GM12878 (cell line): Measurements from ENCODE around the gene DUOXA1. TPM values are rescaled to one million over a fixed set of nuclear protein-coding genes. Genes with fewer than 3 reads are reported as not detected.

Source experiments
- EP300 ChIP-seq, 2 experiments: fragments of 150-350 bp in 1 of 2; IDR thresholded peaks; 2 replicates each; pipeline ENCODE4 v1.6.1; 2011 to 2012; ENCODE audit warnings: low read depth in 2 of 2, low read length in 2 of 2, borderline replicate concordance in 1 of 2, improper control_type of control experiment in 1 of 2, inconsistent platforms in 1 of 2; ENCODE audit not compliant: control insufficient read depth in 1 of 2
- MYC ChIP-seq: IDR thresholded peaks from 2 replicates; pipeline ENCODE4 v1.6.1; 2011; ENCODE audit warnings: mild to moderate bottlenecking, low read length, moderate library complexity, inconsistent platforms; ENCODE audit not compliant: insufficient read depth, insufficient replicate concordance, insufficient read length, severe bottlenecking
- NR2C2 ChIP-seq: IDR thresholded peaks from 2 replicates; pipeline ENCODE4 v1.6.1; 2011; ENCODE audit warnings: borderline replicate concordance, low read depth; ENCODE audit not compliant: control insufficient read depth, insufficient read length
- SMAD1 ChIP-seq: fragments of 450-650 bp; IDR thresholded peaks from 2 replicates; pipeline ENCODE4 v1.6.1; 2018; ENCODE audit warnings: mild to moderate bottlenecking, low read depth; ENCODE audit not compliant: partially characterized antibody
- polyA plus RNA-seq, 11 experiments: library from polyadenylated mRNA; depleted of rRNA in 4 of 11; unstranded in 6 of 11; stranded (reverse) in 5 of 11; fragments of >200 nt; fragmentation: Nextera tagmentation in 4 of 11; fragmentation: Illumina TruSeq in 1 of 11; extraction: Ambion mirVana in 4 of 11; extraction: Trizol in 1 of 11; gene quantifications; 1 replicate in 1 of 11; 2 replicates in 10 of 11; pipeline versions ENCODE4 v1.2.1 to v1.2.3, GENCODE V29; 2011 to 2016; ENCODE audit warnings: inconsistent platforms in 2 of 11, missing spikeins in 2 of 11, low read depth in 1 of 11
- total RNA-seq, 4 experiments: library from RNA; depleted of rRNA in 3 of 4; stranded (reverse); fragments of >200 nt in 3 of 4; fragmentation: Illumina TruSeq in 1 of 4; extraction: Trizol in 1 of 4; gene quantifications; 2 replicates each; pipeline versions ENCODE4 v1.2.1 to v1.2.3, GENCODE V29; 2013 to 2021
- TF ChIP-seq, protein P1 (sequence below), 3 experiments: IDR thresholded peaks in 2 of 3; conservative IDR thresholded peaks in 1 of 3; 2 replicates each; pipeline ENCODE4 v1.5.1; 2011; ENCODE audit warnings: low read depth in 3 of 3, low read length in 3 of 3, mild to moderate bottlenecking in 3 of 3, control low read depth in 2 of 3, moderate library complexity in 2 of 3, inconsistent platforms in 1 of 3, mixed read lengths in 1 of 3; ENCODE audit not compliant: control insufficient read depth in 2 of 3, insufficient read depth in 1 of 3; ENCODE audit errors: extremely low read depth in 1 of 3
- TF ChIP-seq, protein P2 (sequence below): fragments of 450-650 bp; IDR thresholded peaks from 2 replicates; pipeline ENCODE4 v1.6.1; 2017; ENCODE audit warnings: borderline replicate concordance
- TF ChIP-seq, protein P3 (sequence below): fragments of 450-650 bp; IDR thresholded peaks from 2 replicates; pipeline ENCODE4 v1.6.1; 2017; ENCODE audit warnings: mild to moderate bottlenecking, moderate library complexity
- TF ChIP-seq, protein P4 (sequence below): fragments of 450-650 bp; IDR thresholded peaks from 2 replicates; pipeline ENCODE4 v1.6.1; 2016; ENCODE audit warnings: mild to moderate bottlenecking
- TF ChIP-seq, protein P5 (sequence below): IDR thresholded peaks from 2 replicates; pipeline ENCODE4 v1.6.1; 2011; ENCODE audit warnings: borderline replicate concordance, low read depth, mild to moderate bottlenecking, moderate library complexity, low read length; ENCODE audit not compliant: insufficient read depth, poor library complexity, severe bottlenecking

Gene DUOXA1
- total and polyA plus RNA-seq, 10 of the 15 experiments (the other 5 are each of a cell fraction or from before 2014, with no cell fraction given) = 0.08 TPM; not detected in 9

DNA sequence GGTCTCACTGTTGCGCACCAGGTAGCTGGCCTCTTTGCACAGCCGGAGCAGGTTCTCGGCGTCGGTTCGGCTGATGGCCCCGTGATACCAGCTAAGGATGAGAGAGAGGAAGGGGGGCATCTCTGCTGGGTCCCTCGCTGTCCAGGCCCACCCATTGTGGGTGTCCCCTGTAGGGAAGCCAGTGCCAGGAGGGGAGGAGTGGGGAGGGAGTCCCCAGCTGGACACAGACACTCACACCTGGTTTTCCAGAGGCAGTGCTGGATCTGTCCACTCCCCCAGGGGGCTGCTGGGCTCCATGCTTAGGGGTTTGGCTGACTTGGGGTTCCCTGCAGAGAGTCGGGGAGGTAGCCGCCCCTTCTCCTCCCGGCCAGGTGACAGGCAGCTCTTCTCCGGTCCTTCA, 42.2 kb upstream of the DUOXA1 start (continued):
- TF ChIP-seq, protein P1, sequence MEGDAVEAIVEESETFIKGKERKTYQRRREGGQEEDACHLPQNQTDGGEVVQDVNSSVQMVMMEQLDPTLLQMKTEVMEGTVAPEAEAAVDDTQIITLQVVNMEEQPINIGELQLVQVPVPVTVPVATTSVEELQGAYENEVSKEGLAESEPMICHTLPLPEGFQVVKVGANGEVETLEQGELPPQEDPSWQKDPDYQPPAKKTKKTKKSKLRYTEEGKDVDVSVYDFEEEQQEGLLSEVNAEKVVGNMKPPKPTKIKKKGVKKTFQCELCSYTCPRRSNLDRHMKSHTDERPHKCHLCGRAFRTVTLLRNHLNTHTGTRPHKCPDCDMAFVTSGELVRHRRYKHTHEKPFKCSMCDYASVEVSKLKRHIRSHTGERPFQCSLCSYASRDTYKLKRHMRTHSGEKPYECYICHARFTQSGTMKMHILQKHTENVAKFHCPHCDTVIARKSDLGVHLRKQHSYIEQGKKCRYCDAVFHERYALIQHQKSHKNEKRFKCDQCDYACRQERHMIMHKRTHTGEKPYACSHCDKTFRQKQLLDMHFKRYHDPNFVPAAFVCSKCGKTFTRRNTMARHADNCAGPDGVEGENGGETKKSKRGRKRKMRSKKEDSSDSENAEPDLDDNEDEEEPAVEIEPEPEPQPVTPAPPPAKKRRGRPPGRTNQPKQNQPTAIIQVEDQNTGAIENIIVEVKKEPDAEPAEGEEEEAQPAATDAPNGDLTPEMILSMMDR (IDR thresholded peaks at IDR 0.05 in 2 of 3, conservative IDR thresholded peaks at IDR 0.05 in 1 of 3; ENCODE audit: control insufficient read depth in 2 of 3, extremely low read depth in 1 of 3, insufficient read depth in 1 of 3, low read depth in 3 of 3, low read length in 3 of 3) = no peak
- TF ChIP-seq, protein P2, sequence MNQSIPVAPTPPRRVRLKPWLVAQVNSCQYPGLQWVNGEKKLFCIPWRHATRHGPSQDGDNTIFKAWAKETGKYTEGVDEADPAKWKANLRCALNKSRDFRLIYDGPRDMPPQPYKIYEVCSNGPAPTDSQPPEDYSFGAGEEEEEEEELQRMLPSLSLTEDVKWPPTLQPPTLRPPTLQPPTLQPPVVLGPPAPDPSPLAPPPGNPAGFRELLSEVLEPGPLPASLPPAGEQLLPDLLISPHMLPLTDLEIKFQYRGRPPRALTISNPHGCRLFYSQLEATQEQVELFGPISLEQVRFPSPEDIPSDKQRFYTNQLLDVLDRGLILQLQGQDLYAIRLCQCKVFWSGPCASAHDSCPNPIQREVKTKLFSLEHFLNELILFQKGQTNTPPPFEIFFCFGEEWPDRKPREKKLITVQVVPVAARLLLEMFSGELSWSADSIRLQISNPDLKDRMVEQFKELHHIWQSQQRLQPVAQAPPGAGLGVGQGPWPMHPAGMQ = no peak
- TF ChIP-seq, protein P3, sequence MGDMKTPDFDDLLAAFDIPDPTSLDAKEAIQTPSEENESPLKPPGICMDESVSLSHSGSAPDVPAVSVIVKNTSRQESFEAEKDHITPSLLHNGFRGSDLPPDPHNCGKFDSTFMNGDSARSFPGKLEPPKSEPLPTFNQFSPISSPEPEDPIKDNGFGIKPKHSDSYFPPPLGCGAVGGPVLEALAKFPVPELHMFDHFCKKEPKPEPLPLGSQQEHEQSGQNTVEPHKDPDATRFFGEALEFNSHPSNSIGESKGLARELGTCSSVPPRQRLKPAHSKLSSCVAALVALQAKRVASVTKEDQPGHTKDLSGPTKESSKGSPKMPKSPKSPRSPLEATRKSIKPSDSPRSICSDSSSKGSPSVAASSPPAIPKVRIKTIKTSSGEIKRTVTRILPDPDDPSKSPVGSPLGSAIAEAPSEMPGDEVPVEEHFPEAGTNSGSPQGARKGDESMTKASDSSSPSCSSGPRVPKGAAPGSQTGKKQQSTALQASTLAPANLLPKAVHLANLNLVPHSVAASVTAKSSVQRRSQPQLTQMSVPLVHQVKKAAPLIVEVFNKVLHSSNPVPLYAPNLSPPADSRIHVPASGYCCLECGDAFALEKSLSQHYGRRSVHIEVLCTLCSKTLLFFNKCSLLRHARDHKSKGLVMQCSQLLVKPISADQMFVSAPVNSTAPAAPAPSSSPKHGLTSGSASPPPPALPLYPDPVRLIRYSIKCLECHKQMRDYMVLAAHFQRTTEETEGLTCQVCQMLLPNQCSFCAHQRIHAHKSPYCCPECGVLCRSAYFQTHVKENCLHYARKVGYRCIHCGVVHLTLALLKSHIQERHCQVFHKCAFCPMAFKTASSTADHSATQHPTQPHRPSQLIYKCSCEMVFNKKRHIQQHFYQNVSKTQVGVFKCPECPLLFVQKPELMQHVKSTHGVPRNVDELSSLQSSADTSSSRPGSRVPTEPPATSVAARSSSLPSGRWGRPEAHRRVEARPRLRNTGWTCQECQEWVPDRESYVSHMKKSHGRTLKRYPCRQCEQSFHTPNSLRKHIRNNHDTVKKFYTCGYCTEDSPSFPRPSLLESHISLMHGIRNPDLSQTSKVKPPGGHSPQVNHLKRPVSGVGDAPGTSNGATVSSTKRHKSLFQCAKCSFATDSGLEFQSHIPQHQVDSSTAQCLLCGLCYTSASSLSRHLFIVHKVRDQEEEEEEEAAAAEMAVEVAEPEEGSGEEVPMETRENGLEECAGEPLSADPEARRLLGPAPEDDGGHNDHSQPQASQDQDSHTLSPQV = no peak
- TF ChIP-seq, protein P4, sequence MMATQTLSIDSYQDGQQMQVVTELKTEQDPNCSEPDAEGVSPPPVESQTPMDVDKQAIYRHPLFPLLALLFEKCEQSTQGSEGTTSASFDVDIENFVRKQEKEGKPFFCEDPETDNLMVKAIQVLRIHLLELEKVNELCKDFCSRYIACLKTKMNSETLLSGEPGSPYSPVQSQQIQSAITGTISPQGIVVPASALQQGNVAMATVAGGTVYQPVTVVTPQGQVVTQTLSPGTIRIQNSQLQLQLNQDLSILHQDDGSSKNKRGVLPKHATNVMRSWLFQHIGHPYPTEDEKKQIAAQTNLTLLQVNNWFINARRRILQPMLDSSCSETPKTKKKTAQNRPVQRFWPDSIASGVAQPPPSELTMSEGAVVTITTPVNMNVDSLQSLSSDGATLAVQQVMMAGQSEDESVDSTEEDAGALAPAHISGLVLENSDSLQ = no peak
- TF ChIP-seq, protein P5, sequence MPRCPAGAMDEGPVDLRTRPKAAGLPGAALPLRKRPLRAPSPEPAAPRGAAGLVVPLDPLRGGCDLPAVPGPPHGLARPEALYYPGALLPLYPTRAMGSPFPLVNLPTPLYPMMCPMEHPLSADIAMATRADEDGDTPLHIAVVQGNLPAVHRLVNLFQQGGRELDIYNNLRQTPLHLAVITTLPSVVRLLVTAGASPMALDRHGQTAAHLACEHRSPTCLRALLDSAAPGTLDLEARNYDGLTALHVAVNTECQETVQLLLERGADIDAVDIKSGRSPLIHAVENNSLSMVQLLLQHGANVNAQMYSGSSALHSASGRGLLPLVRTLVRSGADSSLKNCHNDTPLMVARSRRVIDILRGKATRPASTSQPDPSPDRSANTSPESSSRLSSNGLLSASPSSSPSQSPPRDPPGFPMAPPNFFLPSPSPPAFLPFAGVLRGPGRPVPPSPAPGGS = no peak
- no peak for TF ChIP-seq MYC
- no peak for TF ChIP-seq NR2C2
- TF ChIP-seq EP300 (IDR thresholded peaks at IDR 0.05; ENCODE audit: borderline replicate concordance in 1 of 2, control insufficient read depth in 1 of 2, low read depth in 2 of 2, low read length in 2 of 2) = no peak
- no peak for TF ChIP-seq SMAD1
